Large intestine (tissue), 3 donors: ENCODE results near the gene SFN. TPM values are rescaled to one million over a fixed set of nuclear protein-coding genes. Genes with fewer than 3 reads are reported as not detected.

ENCODE experiments used
- DNase-seq, 2 donors: peaks; one replicate each; pipeline versions ENCODE4 v3.0.0 to v3.0.0-alpha.2; 2013
- H3K27ac ChIP-seq: one replicate; pipeline ENCODE4 v1.5.1; 2013; ENCODE audit warnings: low read length
- H3K27me3 ChIP-seq: 2 replicates; pipeline ENCODE4 v1.6.1; 2013; ENCODE audit warnings: low read length; ENCODE audit not compliant: control insufficient read depth, insufficient read depth
- H3K36me3 ChIP-seq: 2 replicates; pipeline ENCODE4 v1.6.1; 2013; ENCODE audit warnings: low read length; ENCODE audit not compliant: control insufficient read depth, insufficient read depth
- H3K4me1 ChIP-seq: one replicate; pipeline ENCODE4 v1.6.1; 2013; ENCODE audit warnings: low read length; ENCODE audit not compliant: control insufficient read depth, insufficient read depth
- H3K4me3 ChIP-seq: one replicate; pipeline ENCODE4 v1.5.1; 2013; ENCODE audit warnings: low read length
- H3K9me3 ChIP-seq: one replicate; pipeline ENCODE4 v1.6.1; 2013; ENCODE audit warnings: mild to moderate bottlenecking, low read depth, low read length, moderate library complexity; ENCODE audit not compliant: control insufficient read depth
- WGBS: methylation state at CpG from one replicate; pipeline ENCODE4 v1.1.5; 2013; ENCODE audit warnings: low lambda C conversion rate; ENCODE audit not compliant: insufficient coverage; 5-methylcytosine and 5-hydroxymethylcytosine counted together
- polyA plus RNA-seq: library from polyadenylated mRNA; unstranded; fragments of 120-200 nt; gene quantifications from one replicate; pipeline ENCODE4 v1.2.1, GENCODE V29; 2013

SFN gene
- polyA plus RNA-seq, 1 donor: 6.9 TPM

- Histone ChIP-seq H3K9me3 (no peaks in the 10 kb centered on the region), H3K4me1 (peaks cover 24% of the 10 kb centered on the region), H3K36me3 (peaks cover 51% of the 10 kb centered on the region), H3K4me3 (no peak overlapping the region), H3K27ac (peak overlapping the region; percentile 39), H3K27me3 (no peaks in the 10 kb centered on the region)
- peak; percentile 87 to 91 for DNase-seq
- no CpG with 5 or more reads among the region's 5 CpGs for WGBS
These were observed 8.0 kb upstream of the SFN start for GRCh38 chr1:26854906-26855305.

DNA sequence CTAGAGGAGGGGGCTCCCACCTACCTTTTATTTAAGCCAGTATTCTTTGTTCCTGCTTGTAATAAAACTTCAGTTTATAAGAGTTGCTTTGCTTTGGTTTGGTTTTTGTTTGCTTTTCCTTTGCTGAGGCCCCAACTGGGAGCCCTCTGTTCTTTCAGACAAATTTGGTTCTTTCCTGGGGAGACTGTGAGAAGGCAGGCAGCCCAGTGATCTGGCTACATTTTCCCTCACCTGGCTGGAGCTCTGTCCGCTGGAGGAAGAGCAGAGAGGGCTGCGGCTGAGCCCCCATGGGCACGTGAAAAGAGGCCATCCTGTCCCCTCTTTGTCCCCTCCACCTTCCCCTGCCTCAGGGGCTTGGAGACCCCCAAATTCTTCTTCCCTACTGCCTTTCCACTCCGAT lies 7.3 kb upstream of the SFN start:
- Histone ChIP-seq H3K4me1 (peaks cover 22% of the 10 kb centered on the region), H3K9me3 (no peaks in the 10 kb centered on the region), H3K36me3 (peaks cover 44% of the 10 kb centered on the region), H3K27ac (no peak overlapping the region), H3K27me3 (no peaks in the 10 kb centered on the region), H3K4me3 (no peak overlapping the region)
- WGBS: no CpG with 5 or more reads among the region's 4 CpGs
- DNase-seq: no peak

DNA sequence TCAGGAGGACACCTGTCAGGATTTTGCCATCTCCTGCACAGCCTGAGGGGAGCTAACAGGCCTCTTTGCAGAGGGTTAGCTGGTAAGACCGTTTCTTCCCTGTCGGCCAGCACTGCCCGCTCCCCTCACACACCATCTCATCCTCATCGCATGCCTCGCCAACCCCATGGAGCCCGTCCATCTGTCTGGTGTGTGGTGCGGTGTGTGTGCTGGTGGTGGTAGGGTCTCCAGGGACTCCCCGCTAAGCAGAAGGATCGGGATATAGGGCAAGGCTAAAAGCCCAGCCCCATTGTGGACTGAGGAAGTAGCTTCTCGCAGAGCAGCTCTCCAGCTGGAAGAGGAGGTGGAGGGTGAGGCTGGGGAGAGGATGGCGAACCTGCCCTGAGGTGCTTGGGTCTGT lies 6.8 kb upstream of the SFN start:
- Histone ChIP-seq H3K27me3 (no peaks in the 10 kb centered on the region), H3K4me1 (peaks cover 22% of the 10 kb centered on the region), H3K36me3 (peaks cover 38% of the 10 kb centered on the region), H3K4me3 (no peak overlapping the region), H3K9me3 (no peaks in the 10 kb centered on the region), H3K27ac (no peak overlapping the region)
- DNase-seq: no peak
- WGBS: no CpG with 5 or more reads among the region's 11 CpGs

DNA sequence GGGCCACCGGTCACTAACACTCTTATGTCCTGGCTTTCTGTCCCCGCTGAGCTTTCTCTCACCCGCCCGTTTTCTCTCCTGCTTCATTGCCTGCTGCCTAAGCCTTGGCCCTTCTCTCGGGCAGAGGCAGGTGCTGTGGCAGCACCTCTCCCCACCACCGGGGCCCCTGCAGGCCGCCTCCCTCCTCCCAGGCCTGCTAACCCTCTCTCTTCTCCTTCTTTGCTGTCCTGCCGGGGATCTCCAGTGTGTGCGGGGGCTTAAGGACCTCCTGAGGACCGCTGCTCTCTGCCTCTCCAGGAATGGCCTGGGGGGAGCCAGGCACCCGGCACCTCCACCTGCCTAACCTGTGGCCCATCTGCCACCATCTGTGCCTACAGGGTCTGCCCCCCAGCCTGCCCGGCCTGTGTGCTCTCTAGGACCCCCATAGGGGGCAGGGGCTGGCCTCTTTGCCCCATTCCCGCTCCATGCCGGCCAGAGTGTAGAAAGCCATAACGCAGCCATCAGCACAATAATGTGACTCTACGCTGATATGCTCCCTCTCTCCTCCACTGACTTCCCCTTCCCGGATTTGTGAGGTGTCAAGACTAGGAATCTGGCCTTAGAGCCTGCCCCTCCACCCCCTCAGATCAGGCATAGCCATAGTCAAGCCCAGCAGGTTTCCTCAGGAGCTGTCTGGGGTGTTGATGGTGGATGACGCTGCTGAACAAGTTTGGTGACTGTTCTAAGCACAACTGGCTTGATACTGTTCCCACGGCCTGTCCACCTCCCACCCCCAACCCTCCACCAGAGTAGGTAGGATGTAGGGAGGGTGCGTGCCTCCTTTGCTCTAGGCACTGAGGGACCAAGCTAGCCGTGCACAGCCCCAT lies 6.1 kb upstream of the SFN start:
- Histone ChIP-seq H3K36me3 (peaks cover 32% of the 10 kb centered on the region), H3K27ac (no peak overlapping the region), H3K9me3 (no peaks in the 10 kb centered on the region), H3K4me3 (no peak overlapping the region), H3K4me1 (peaks cover 22% of the 10 kb centered on the region), H3K27me3 (no peaks in the 10 kb centered on the region)
- no CpG with 5 or more reads among the region's 21 CpGs for WGBS
- DNase-seq: no peak

DNA sequence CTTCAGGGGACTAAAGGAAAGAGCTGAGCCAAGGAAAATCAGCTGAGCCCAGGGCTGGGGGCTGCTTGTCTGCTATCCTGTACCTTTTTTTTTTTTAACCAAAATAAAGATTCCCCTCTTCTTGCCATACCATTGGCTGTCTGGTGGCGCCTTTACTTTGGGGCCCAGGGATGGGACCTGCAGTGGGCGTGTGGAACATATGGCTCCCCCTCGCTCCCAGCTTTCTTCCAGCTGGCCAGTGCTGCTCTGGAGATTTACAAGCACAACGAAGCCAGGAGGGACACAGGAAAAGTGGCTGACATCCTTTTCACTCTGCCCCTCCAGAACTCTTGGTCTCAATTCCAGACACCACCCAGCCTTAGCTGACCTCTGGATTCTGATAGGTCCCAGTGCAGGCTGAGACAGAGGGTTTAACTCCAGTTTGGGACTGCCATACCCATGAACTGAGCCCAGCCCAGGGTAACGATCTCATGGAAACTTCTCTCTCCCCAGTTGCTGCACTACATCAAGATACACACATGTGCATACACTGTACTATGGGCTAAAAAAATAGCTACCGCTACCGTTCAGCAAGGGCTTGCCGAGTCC lies 5.4 kb upstream of the SFN start:
- WGBS: no CpG with 5 or more reads among the region's 8 CpGs
- no peak for DNase-seq
- no peak overlapping the region for H3K27ac ChIP-seq

GRCh38 chr1:26858160-26858559 lies 4.8 kb upstream of the SFN start:
- Histone ChIP-seq H3K4me3 (no peak overlapping the region), H3K9me3 (no peaks in the 10 kb centered on the region), H3K4me1 (peaks cover 22% of the 10 kb centered on the region), H3K27ac (no peak overlapping the region), H3K36me3 (peaks cover 20% of the 10 kb centered on the region), H3K27me3 (no peaks in the 10 kb centered on the region)
- no peak for DNase-seq
- no CpG with 5 or more reads among the region's 4 CpGs for WGBS

More for the DNA sequence above, 5.4 kb upstream of the SFN start:
- H3K4me1 ChIP-seq: peaks cover 23% of the 10 kb centered on the region
- peaks cover 25% of the 10 kb centered on the region for H3K36me3 ChIP-seq
- H3K4me3 ChIP-seq: no peak overlapping the region
- no peaks in the 10 kb centered on the region for H3K9me3 ChIP-seq
- no peaks in the 10 kb centered on the region for H3K27me3 ChIP-seq

GRCh38 chr1:26858891-26859640 lies 3.9 kb upstream of the SFN start:
- no CpG with 5 or more reads among the region's 7 CpGs for WGBS

GRCh38 chr1:26861286-26861701 lies 1.7 kb upstream of the SFN start:
- peaks cover 25% of the 10 kb centered on the region for H3K4me1 ChIP-seq
- WGBS: no CpG with 5 or more reads among the region's 5 CpGs
- no peak for DNase-seq
- no peaks in the 10 kb centered on the region for H3K27me3 ChIP-seq
- no peak overlapping the region for H3K27ac ChIP-seq
- H3K36me3 ChIP-seq: peaks cover under 1% of the 10 kb centered on the region
- no peak overlapping the region for H3K4me3 ChIP-seq
- no peaks in the 10 kb centered on the region for H3K9me3 ChIP-seq

More at GRCh38 chr1:26858891-26859640, 3.9 kb upstream of the SFN start:
- Histone ChIP-seq H3K36me3 (peaks cover 11% of the 10 kb centered on the region), H3K27me3 (no peaks in the 10 kb centered on the region), H3K4me3 (no peak overlapping the region), H3K27ac (no peak overlapping the region), H3K9me3 (no peaks in the 10 kb centered on the region), H3K4me1 (peaks cover 29% of the 10 kb centered on the region)
- DNase-seq: no peak

DNA sequence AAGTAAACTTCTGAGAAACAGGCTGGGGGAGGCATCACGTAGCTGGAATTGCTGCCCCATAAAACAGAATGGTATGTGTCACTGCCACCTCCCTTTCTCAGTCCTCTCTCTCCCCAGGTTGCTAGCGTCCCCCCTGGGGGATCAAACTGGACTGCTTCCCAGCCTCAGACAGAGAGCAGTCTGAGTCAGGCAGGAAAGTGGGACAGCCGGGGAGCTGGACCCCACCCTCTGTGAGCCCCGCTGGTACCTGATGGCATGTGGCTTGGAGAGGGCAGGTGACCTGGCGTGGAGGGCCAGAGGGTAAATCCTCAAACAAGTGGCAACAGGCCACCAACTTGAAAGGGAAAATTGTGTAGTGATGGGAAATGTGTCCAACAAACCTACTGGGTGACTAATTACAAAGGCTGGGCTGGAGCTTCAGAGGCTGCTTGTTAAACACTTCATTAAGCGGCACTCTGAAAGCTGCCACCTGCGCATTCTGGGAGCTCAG lies 1.0 kb upstream of the SFN start:
- no peaks in the 10 kb centered on the region for H3K9me3 ChIP-seq
- WGBS: 100% methylated on average over 1 of the region's 7 CpGs
- DNase-seq: no peak
- no peak overlapping the region for H3K27ac ChIP-seq
- peaks cover 25% of the 10 kb centered on the region for H3K4me1 ChIP-seq
- H3K4me3 ChIP-seq: no peak overlapping the region
- H3K36me3 ChIP-seq: no peaks in the 10 kb centered on the region
- no peaks in the 10 kb centered on the region for H3K27me3 ChIP-seq

- no peak for DNase-seq
These were observed 732 bp downstream of the SFN start for GRCh38 chr1:26863685-26864077.

More at GRCh38 chr1:26863685-26864077, 732 bp downstream of the SFN start:
- Histone ChIP-seq H3K9me3 (no peaks in the 10 kb centered on the region), H3K27me3 (no peaks in the 10 kb centered on the region), H3K4me3 (peak overlapping the region; percentile 98), H3K4me1 (peaks cover 25% of the 10 kb centered on the region), H3K27ac (no peak overlapping the region), H3K36me3 (no peaks in the 10 kb centered on the region)
- WGBS: no CpG with 5 or more reads among the region's 20 CpGs
